HepG2 (cell line): Measurements from ENCODE around the gene ZBTB43. TPM values are rescaled to one million over a fixed set of nuclear protein-coding genes. Genes with fewer than 3 reads are reported as not detected.

Experiments used
- ATAC-seq: fragments of 200-7000 bp; cut with Tn5 transposase; 3 replicates; pipeline ENCODE4 v1.9.1; 2020; ENCODE audit warnings: mild to moderate bottlenecking, moderate library complexity
- BruUV-seq: library from RNA; stranded (reverse); fragments of 400-500 nt; replicated peaks from 2 replicates; lab custom pipeline; 2021; lab: Mats Ljungman, UMichigan
- CTCF ChIA-PET: fragments of 300-600 bp; formaldehyde crosslinking; extraction: SDS; loops from one replicate; lab custom pipeline; 2021; ENCODE audit warnings: low total read pairs, inconsistent platforms, low intra/inter-chr PET ratio; lab: Yijun Ruan, JAX
- POLR2A ChIA-PET: fragments of 350-600 bp; sonication (Branson Sonifier 250); formaldehyde crosslinking; loops from one replicate; lab custom pipeline; 2020; ENCODE audit warnings: antibody characterized with exemption, inconsistent platforms; lab: Yijun Ruan, JAX
- DNase-seq: peaks from one replicate; pipeline ENCODE4 v3.0.0-alpha.2; 2015; ENCODE audit warnings: low spot score
- FAIRE-seq: peaks from 3 replicates; lab custom pipeline; 2011; peaks lifted over from hg19 to GRCh38; lab: Jason Lieb, UNC
- H2AFZ ChIP-seq: one replicate; pipeline ENCODE4 v1.6.1; 2011; ENCODE audit warnings: low read length, inconsistent platforms
- H3K27ac ChIP-seq: fragments of 300-600 bp; 3 replicates; pipeline ENCODE4 v1.8.0; 2011; ENCODE audit warnings: mixed run types, mild to moderate bottlenecking, mixed read lengths, low read length, inconsistent platforms; ENCODE audit not compliant: insufficient read depth; ENCODE audit errors: extremely low read length
- H3K27me3 ChIP-seq, 2 experiments: fragments of 200-600 bp in 1 of 2; 2 replicates in 1 of 2; 3 replicates in 1 of 2; pipeline versions ENCODE4 v1.6.0 to v1.8.0; 2011; ENCODE audit warnings: low read length in 2 of 2, mild to moderate bottlenecking in 2 of 2, moderate library complexity in 2 of 2, inconsistent platforms in 1 of 2; ENCODE audit not compliant: insufficient read depth in 2 of 2, control insufficient read depth in 1 of 2
- H3K36me3 ChIP-seq, 2 experiments: fragments of 200-600 bp in 1 of 2; replicated peaks in 1 of 2; 2 replicates in 1 of 2; 3 replicates in 1 of 2; pipeline versions ENCODE4 v1.5.1 to v1.8.0; 2011; ENCODE audit warnings: low read length in 2 of 2, inconsistent platforms in 1 of 2; ENCODE audit not compliant: insufficient read depth in 2 of 2, control insufficient read depth in 1 of 2
- H3K4me1 ChIP-seq: 2 replicates; pipeline ENCODE4 v1.5.1; 2012; ENCODE audit warnings: low read length, inconsistent platforms; ENCODE audit not compliant: insufficient read depth
- H3K4me2 ChIP-seq: 2 replicates; pipeline ENCODE4 v1.6.0; 2011; ENCODE audit warnings: low read depth, low read length, inconsistent platforms
- H3K4me3 ChIP-seq, 3 experiments: fragments of 200-600 bp in 1 of 3; sonication (generic), shearing (Covaris generic) in 1 of 3; replicated peaks in 1 of 3; 2 replicates each; pipeline ENCODE4 v1.5.1; 2011 to 2016; ENCODE audit warnings: low read length in 3 of 3, inconsistent platforms in 2 of 3, low read depth in 2 of 3, mild to moderate bottlenecking in 2 of 3, control low read depth in 1 of 3, mixed read lengths in 1 of 3; ENCODE audit not compliant: insufficient read depth in 1 of 3
- H3K79me2 ChIP-seq: one replicate; pipeline ENCODE4 v1.6.1; 2011; ENCODE audit warnings: low read length, inconsistent platforms; ENCODE audit not compliant: insufficient read depth
- H3K9ac ChIP-seq: 2 replicates; pipeline ENCODE4 v1.6.0; 2011; ENCODE audit warnings: mild to moderate bottlenecking, low read depth, low read length, inconsistent platforms; ENCODE audit not compliant: insufficient read depth
- H3K9me3 ChIP-seq: 2 replicates; pipeline ENCODE4 v1.5.1; 2012; ENCODE audit warnings: mild to moderate bottlenecking, low read length
- H4K20me1 ChIP-seq: 2 replicates; pipeline ENCODE4 v1.6.0; 2011; ENCODE audit warnings: inconsistent platforms, mild to moderate bottlenecking, low read length, moderate library complexity; ENCODE audit not compliant: insufficient read depth
- BCL3 ChIP-seq: sonication (generic); formaldehyde crosslinking; IDR thresholded peaks from 2 replicates; pipeline ENCODE4 v1.5.1; 2020; ENCODE audit warnings: mild to moderate bottlenecking, missing genetic modification reagents, moderate library complexity
- DMAP1 ChIP-seq: IDR thresholded peaks from 2 replicates; pipeline ENCODE4 v1.6.1; 2016
- MBNL3 ChIP-seq: fragments of 250-450 bp; sonication (Bioruptor Pico); conservative IDR thresholded peaks from 2 replicates; pipeline ENCODE4 v1.8.0; 2022; ENCODE audit warnings: mild to moderate bottlenecking, inconsistent platforms
- THAP8 ChIP-seq: sonication (generic); formaldehyde crosslinking; IDR thresholded peaks from 2 replicates; pipeline ENCODE4 v1.5.1; 2020; ENCODE audit warnings: missing genetic modification reagents, mild to moderate bottlenecking, borderline replicate concordance
- ZNF414 ChIP-seq: sonication (generic); formaldehyde crosslinking; IDR thresholded peaks from 2 replicates; pipeline ENCODE4 v1.5.0; 2020; ENCODE audit warnings: missing genetic modification reagents
- ZNF776 ChIP-seq: sonication (generic); formaldehyde crosslinking; IDR thresholded peaks from 2 replicates; pipeline ENCODE4 v1.4.0; 2020; ENCODE audit warnings: mild to moderate bottlenecking, missing genetic modification reagents
- WGBS: methylation state at CpG from one replicate; pipeline ENCODE4 v1.1.6; 2017; ENCODE audit warnings: low lambda C conversion rate; 5-methylcytosine and 5-hydroxymethylcytosine counted together
- in situ Hi-C: cut with HindIII; loops from 2 replicates; pipeline ENCODE4 v1.10.0; 2017; ENCODE audit warnings: low pct_unique_long_range_greater_than_20kb; ENCODE audit not compliant: extremely low pct_ligation_motif_present
- intact Hi-C: fragments of 100-400 bp; cut with micrococcal nuclease; formaldehyde crosslinking; loops from one replicate; pipeline ENCODE4 v1.10.0; 2022; ENCODE audit not compliant: unreplicated experiment
- polyA plus RNA-seq, 8 experiments: library from polyadenylated mRNA; depleted of rRNA in 3 of 8; stranded (reverse) in 7 of 8; unstranded in 1 of 8; fragments of >200 nt; fragmentation: Illumina TruSeq in 4 of 8; extraction: Trizol in 4 of 8; gene quantifications; 2 replicates each; pipeline versions ENCODE4 v1.2.1 to v1.2.3, GENCODE V29; 2011 to 2016; ENCODE audit warnings: low read depth in 4 of 8, missing spikeins in 1 of 8, mixed read lengths in 1 of 8; ENCODE audit not compliant: insufficient read depth in 1 of 8
- total RNA-seq, 5 experiments: library from RNA; depleted of rRNA; stranded (reverse); fragments of >200 nt; fragmentation: Illumina TruSeq; extraction: Trizol; gene quantifications; 2 replicates each; pipeline ENCODE4 v1.2.3, GENCODE V29; 2016; ENCODE audit warnings: low read depth in 1 of 5

Gene ZBTB43
- total and polyA plus RNA-seq, 2 of the 13 experiments (the other 11 are each of a cell fraction or from before 2014, with no cell fraction given), result 7.1 to 31.4 TPM

- ChIA-PET CTCF (no interaction called here), POLR2A (no interaction called here)
- Histone ChIP-seq H3K36me3 (no peaks in the 10 kb centered on the region), H2AFZ (no peak overlapping the region), H3K79me2 (no peaks in the 10 kb centered on the region), H3K9ac (no peak overlapping the region), H3K4me2 (no peak overlapping the region), H3K9me3 (no peaks in the 10 kb centered on the region), H3K4me3 (no peak overlapping the region), H3K27me3 (peaks cover 5 to 39% of the 10 kb centered on the region in 2 experiments; a peak in 4 of 5 replicates), H3K27ac (no peak overlapping the region), H3K4me1 (peaks cover 27% of the 10 kb centered on the region), H4K20me1 (no peaks in the 10 kb centered on the region)
- BruUV-seq, result no TSS peak
- ATAC-seq (no peak), FAIRE-seq (no peak), DNase-seq (no peak)
- TF ChIP-seq THAP8 (CRISPR knock-in tag) (no peak), ZNF414 (CRISPR knock-in tag) (no peak), ZNF776 (CRISPR knock-in tag) (no peak), DMAP1 (CRISPR knock-in tag) (no peak), BCL3 (no peak), MBNL3 (CRISPR knock-in tag) (no peak)
- in situ Hi-C loops (no loop called here), intact Hi-C loops (no loop called here)
- WGBS, result 0% methylated on average over 2 of the region's 2 CpGs
Measured at GRCh38 chr9:126788046-126788445, 16.8 kb upstream of the ZBTB43 start.
